ENCODE results near the gene SETBP1.
A peak's percentile ranks its signal among the peaks of the same experiment; 100 is the strongest.

The SETBP1 gene

GRCh38 chr18:44900627-44901026 is 219.9 kb downstream of the SETBP1 start:
- H3K4me3 ChIP-seq (ENCODE audit: low read length in 2 of 2): no peak overlapping the region
- no peaks in the 10 kb centered on the region for H3K9me3 ChIP-seq (ENCODE audit: control insufficient read depth in 2 of 2, low read length in 2 of 2)
- peaks cover 6% of the 10 kb centered on the region for H3K4me1 ChIP-seq (ENCODE audit: control insufficient read depth, insufficient read depth, low read length)
- no peaks in the 10 kb centered on the region for H3K27me3 ChIP-seq (ENCODE audit: control insufficient read depth in 1 of 2, insufficient read depth in 2 of 2, low read length in 2 of 2)
- no peak overlapping the region for H3K9ac ChIP-seq (ENCODE audit: low read length in 2 of 2)
- no peaks in the 10 kb centered on the region for H3K36me3 ChIP-seq (ENCODE audit: control insufficient read depth in 2 of 2, insufficient read depth in 2 of 2, low read length in 2 of 2)
- H3K27ac ChIP-seq (ENCODE audit: low read length): no peak overlapping the region

- no peaks in the 10 kb centered on the region for H3K9me3 ChIP-seq (ENCODE audit: control insufficient read depth in 2 of 2, low read length in 2 of 2)
- H3K9ac ChIP-seq (ENCODE audit: low read length in 2 of 2): no peak overlapping the region
- H3K27ac ChIP-seq (ENCODE audit: low read length): no peak overlapping the region
- H3K27me3 ChIP-seq (ENCODE audit: control insufficient read depth in 1 of 2, insufficient read depth in 2 of 2, low read length in 2 of 2): no peaks in the 10 kb centered on the region
- H3K4me1 ChIP-seq (ENCODE audit: control insufficient read depth, insufficient read depth, low read length): peaks cover 6% of the 10 kb centered on the region
- H3K36me3 ChIP-seq (ENCODE audit: control insufficient read depth in 2 of 2, insufficient read depth in 2 of 2, low read length in 2 of 2): no peaks in the 10 kb centered on the region
- H3K4me3 ChIP-seq (ENCODE audit: low read length in 2 of 2): no peak overlapping the region
Measured at GRCh38 chr18:44901283-44901682, 220.6 kb downstream of the SETBP1 start.

GRCh38 chr18:44903327-44903726 is 222.6 kb downstream of the SETBP1 start:
- H3K27ac ChIP-seq (ENCODE audit: low read length): no peak overlapping the region
- H3K9me3 ChIP-seq (ENCODE audit: control insufficient read depth in 2 of 2, low read length in 2 of 2): no peaks in the 10 kb centered on the region
- H3K9ac ChIP-seq (ENCODE audit: low read length in 2 of 2): no peak overlapping the region
- H3K4me3 ChIP-seq (ENCODE audit: low read length in 2 of 2): no peak overlapping the region
- no peaks in the 10 kb centered on the region for H3K36me3 ChIP-seq (ENCODE audit: control insufficient read depth in 2 of 2, insufficient read depth in 2 of 2, low read length in 2 of 2)
- no peaks in the 10 kb centered on the region for H3K27me3 ChIP-seq (ENCODE audit: control insufficient read depth in 1 of 2, insufficient read depth in 2 of 2, low read length in 2 of 2)
- H3K4me1 ChIP-seq (ENCODE audit: control insufficient read depth, insufficient read depth, low read length): peaks cover 3% of the 10 kb centered on the region

- Histone ChIP-seq H3K4me3 (ENCODE audit: low read length in 2 of 2) (no peak overlapping the region), H3K27me3 (ENCODE audit: control insufficient read depth in 1 of 2, insufficient read depth in 2 of 2, low read length in 2 of 2) (no peaks in the 10 kb centered on the region), H3K9ac (ENCODE audit: low read length in 2 of 2) (no peak overlapping the region), H3K9me3 (ENCODE audit: control insufficient read depth in 2 of 2, low read length in 2 of 2) (no peaks in the 10 kb centered on the region), H3K4me1 (ENCODE audit: control insufficient read depth, insufficient read depth, low read length) (peaks cover 10% of the 10 kb centered on the region), H3K27ac (ENCODE audit: low read length) (no peak overlapping the region), H3K36me3 (ENCODE audit: control insufficient read depth in 2 of 2, insufficient read depth in 2 of 2, low read length in 2 of 2) (no peaks in the 10 kb centered on the region)
Measured at GRCh38 chr18:44904768-44905167, 224.1 kb downstream of the SETBP1 start.

GRCh38 chr18:44909191-44909719 is 228.6 kb downstream of the SETBP1 start:
- no peak overlapping the region for H3K9ac ChIP-seq (ENCODE audit: low read length in 2 of 2)
- peaks cover 23% of the 10 kb centered on the region for H3K4me1 ChIP-seq (ENCODE audit: control insufficient read depth, insufficient read depth, low read length)
- H3K9me3 ChIP-seq (ENCODE audit: control insufficient read depth in 2 of 2, low read length in 2 of 2): no peaks in the 10 kb centered on the region
- H3K4me3 ChIP-seq (ENCODE audit: low read length in 2 of 2): no peak overlapping the region
- H3K27ac ChIP-seq (ENCODE audit: low read length): no peak overlapping the region
- no peaks in the 10 kb centered on the region for H3K27me3 ChIP-seq (ENCODE audit: control insufficient read depth in 1 of 2, insufficient read depth in 2 of 2, low read length in 2 of 2)
- no peaks in the 10 kb centered on the region for H3K36me3 ChIP-seq (ENCODE audit: control insufficient read depth in 2 of 2, insufficient read depth in 2 of 2, low read length in 2 of 2)

GRCh38 chr18:44911260-44911659 is 230.6 kb downstream of the SETBP1 start:
- Histone ChIP-seq H3K9me3 (ENCODE audit: control insufficient read depth in 2 of 2, low read length in 2 of 2) (no peaks in the 10 kb centered on the region), H3K9ac (ENCODE audit: low read length in 2 of 2) (no peak overlapping the region), H3K27me3 (ENCODE audit: control insufficient read depth in 1 of 2, insufficient read depth in 2 of 2, low read length in 2 of 2) (no peaks in the 10 kb centered on the region), H3K4me1 (ENCODE audit: control insufficient read depth, insufficient read depth, low read length) (peaks cover 32% of the 10 kb centered on the region), H3K4me3 (ENCODE audit: low read length in 2 of 2) (no peak overlapping the region), H3K27ac (ENCODE audit: low read length) (no peak overlapping the region), H3K36me3 (ENCODE audit: control insufficient read depth in 2 of 2, insufficient read depth in 2 of 2, low read length in 2 of 2) (no peaks in the 10 kb centered on the region)

- Histone ChIP-seq H3K27me3 (ENCODE audit: control insufficient read depth in 1 of 2, insufficient read depth in 2 of 2, low read length in 2 of 2) (no peaks in the 10 kb centered on the region), H3K4me1 (ENCODE audit: control insufficient read depth, insufficient read depth, low read length) (peaks cover 36% of the 10 kb centered on the region), H3K4me3 (ENCODE audit: low read length in 2 of 2) (no peak overlapping the region), H3K9ac (ENCODE audit: low read length in 2 of 2) (no peak overlapping the region), H3K9me3 (ENCODE audit: control insufficient read depth in 2 of 2, low read length in 2 of 2) (no peaks in the 10 kb centered on the region), H3K36me3 (ENCODE audit: control insufficient read depth in 2 of 2, insufficient read depth in 2 of 2, low read length in 2 of 2) (no peaks in the 10 kb centered on the region), H3K27ac (ENCODE audit: low read length) (no peak overlapping the region)
Measured at GRCh38 chr18:44911773-44912172, 231.1 kb downstream of the SETBP1 start.

- Histone ChIP-seq H3K4me1 (ENCODE audit: control insufficient read depth, insufficient read depth, low read length) (peaks cover 47% of the 10 kb centered on the region), H3K9me3 (ENCODE audit: control insufficient read depth in 2 of 2, low read length in 2 of 2) (no peaks in the 10 kb centered on the region), H3K4me3 (ENCODE audit: low read length in 2 of 2) (no peak overlapping the region), H3K27me3 (ENCODE audit: control insufficient read depth in 1 of 2, insufficient read depth in 2 of 2, low read length in 2 of 2) (no peaks in the 10 kb centered on the region), H3K27ac (ENCODE audit: low read length) (no peak overlapping the region), H3K9ac (ENCODE audit: low read length in 2 of 2) (no peak overlapping the region), H3K36me3 (ENCODE audit: control insufficient read depth in 2 of 2, insufficient read depth in 2 of 2, low read length in 2 of 2) (no peaks in the 10 kb centered on the region)
Measured at GRCh38 chr18:44912740-44913478, 232.2 kb downstream of the SETBP1 start.

GRCh38 chr18:44914028-44914427 is 233.3 kb downstream of the SETBP1 start:
- Histone ChIP-seq H3K27me3 (ENCODE audit: control insufficient read depth in 1 of 2, insufficient read depth in 2 of 2, low read length in 2 of 2) (no peaks in the 10 kb centered on the region), H3K9me3 (ENCODE audit: control insufficient read depth in 2 of 2, low read length in 2 of 2) (no peaks in the 10 kb centered on the region), H3K4me3 (ENCODE audit: low read length in 2 of 2) (no peak overlapping the region), H3K27ac (ENCODE audit: low read length) (no peak overlapping the region), H3K9ac (ENCODE audit: low read length in 2 of 2) (no peak overlapping the region), H3K36me3 (ENCODE audit: control insufficient read depth in 2 of 2, insufficient read depth in 2 of 2, low read length in 2 of 2) (no peaks in the 10 kb centered on the region), H3K4me1 (ENCODE audit: control insufficient read depth, insufficient read depth, low read length) (peaks cover 49% of the 10 kb centered on the region)

- Histone ChIP-seq H3K9ac (ENCODE audit: low read length in 2 of 2) (no peak overlapping the region), H3K27me3 (ENCODE audit: control insufficient read depth in 1 of 2, insufficient read depth in 2 of 2, low read length in 2 of 2) (no peaks in the 10 kb centered on the region), H3K9me3 (ENCODE audit: control insufficient read depth in 2 of 2, low read length in 2 of 2) (no peaks in the 10 kb centered on the region), H3K27ac (ENCODE audit: low read length) (no peak overlapping the region), H3K4me1 (ENCODE audit: control insufficient read depth, insufficient read depth, low read length) (peaks cover 46% of the 10 kb centered on the region), H3K36me3 (ENCODE audit: control insufficient read depth in 2 of 2, insufficient read depth in 2 of 2, low read length in 2 of 2) (no peaks in the 10 kb centered on the region), H3K4me3 (ENCODE audit: low read length in 2 of 2) (no peak overlapping the region)
Measured at GRCh38 chr18:44915213-44915612, 234.5 kb downstream of the SETBP1 start.

GRCh38 chr18:44915661-44916060 is 235.0 kb downstream of the SETBP1 start:
- peak overlapping the region; percentile 82 for H3K27ac ChIP-seq (ENCODE audit: low read length)
- no peak overlapping the region for H3K9ac ChIP-seq (ENCODE audit: low read length in 2 of 2)
- H3K9me3 ChIP-seq (ENCODE audit: control insufficient read depth in 2 of 2, low read length in 2 of 2): no peaks in the 10 kb centered on the region
- no peaks in the 10 kb centered on the region for H3K27me3 ChIP-seq (ENCODE audit: control insufficient read depth in 1 of 2, insufficient read depth in 2 of 2, low read length in 2 of 2)
- H3K4me1 ChIP-seq (ENCODE audit: control insufficient read depth, insufficient read depth, low read length): peaks cover 46% of the 10 kb centered on the region
- no peaks in the 10 kb centered on the region for H3K36me3 ChIP-seq (ENCODE audit: control insufficient read depth in 2 of 2, insufficient read depth in 2 of 2, low read length in 2 of 2)
- no peak overlapping the region for H3K4me3 ChIP-seq (ENCODE audit: low read length in 2 of 2)
